ENCODE data around the gene C4orf50.

Gene C4orf50

GRCh38 chr4:5913454-5913853, 104.8 kb downstream of the C4orf50 start:
- no peak for DNase-seq

GRCh38 chr4:5912614-5913019, 105.6 kb downstream of the C4orf50 start:
- DNase-seq, result peak; percentile 14

GRCh38 chr4:5908876-5909427, 109.3 kb downstream of the C4orf50 start:
- no peak for DNase-seq

- no peak for DNase-seq
Observed at GRCh38 chr4:5906191-5906590, 112.0 kb downstream of the C4orf50 start.

GRCh38 chr4:5905714-5906113, 112.5 kb downstream of the C4orf50 start:
- no peak for DNase-seq

GRCh38 chr4:5900844-5901243, 117.4 kb downstream of the C4orf50 start:
- DNase-seq, result no peak

- DNase-seq, result no peak
Observed at GRCh38 chr4:5899881-5900280, 118.3 kb downstream of the C4orf50 start.

- no peak for DNase-seq
Observed at GRCh38 chr4:5899396-5899795, 118.8 kb downstream of the C4orf50 start.

GRCh38 chr4:5897674-5898073, 120.6 kb downstream of the C4orf50 start:
- no peak for DNase-seq

GRCh38 chr4:5895287-5895686, 122.9 kb downstream of the C4orf50 start:
- DNase-seq, result no peak

GRCh38 chr4:5894266-5894665, 124.0 kb downstream of the C4orf50 start:
- DNase-seq, result no peak

GRCh38 chr4:5893591-5893990, 124.6 kb downstream of the C4orf50 start:
- no peak for DNase-seq

- DNase-seq, result peak; percentile 73
Observed at GRCh38 chr4:5893004-5893580, 125.1 kb downstream of the C4orf50 start, which contains the start of gene CRMP1. CRMP1 (minus strand) TSS chr4:5893086; CDS start chr4:5892969, 117 bp downstream.

GRCh38 chr4:5892323-5893003, 125.8 kb downstream of the C4orf50 start:
- no peak for DNase-seq

- DNase-seq, result no peak
Observed at GRCh38 chr4:5891563-5892322, 126.5 kb downstream of the C4orf50 start.

GRCh38 chr4:5890063-5890727, 128.0 kb downstream of the C4orf50 start:
- DNase-seq, result peak; percentile 77

- no peak for DNase-seq
Observed at GRCh38 chr4:5889002-5889696, 129.1 kb downstream of the C4orf50 start.

- DNase-seq, result peak; percentile 54
Observed at GRCh38 chr4:5888222-5889001, 129.8 kb downstream of the C4orf50 start.

- peak; percentile 14 for DNase-seq
Observed at GRCh38 chr4:5887361-5888221, 130.6 kb downstream of the C4orf50 start.

GRCh38 chr4:5887011-5887360, 131.2 kb downstream of the C4orf50 start:
- DNase-seq, result no peak

- DNase-seq, result no peak
Observed at GRCh38 chr4:5885733-5886132, 132.5 kb downstream of the C4orf50 start.

All from NCI-H1436 (cell line).